H9 (cell line): Measurements from ENCODE around the gene FABP3. TPM values are rescaled to one million over a fixed set of nuclear protein-coding genes. Genes with fewer than 3 reads are reported as not detected.
A peak's percentile ranks its signal among the peaks of the same experiment; 100 is the strongest.

Experiments
- DNase-seq: peaks from one replicate; pipeline ENCODE4 v3.0.0-alpha.2; 2017
- H2AFZ ChIP-seq: one replicate; pipeline ENCODE4 v1.6.1; 2013; ENCODE audit warnings: mild to moderate bottlenecking, low read length, control low read depth, moderate library complexity
- H2AK5ac ChIP-seq: 2 replicates; pipeline ENCODE4 v1.6.1; 2013; ENCODE audit warnings: low read length, control low read depth, mixed read lengths; ENCODE audit not compliant: insufficient read length
- H2BK120ac ChIP-seq: one replicate; pipeline ENCODE4 v1.6.1; 2013; ENCODE audit warnings: low read depth, mild to moderate bottlenecking, low read length, control low read depth, inconsistent platforms; ENCODE audit not compliant: poor library complexity, severe bottlenecking
- H2BK12ac ChIP-seq: 2 replicates; pipeline ENCODE4 v1.6.1; 2013; ENCODE audit warnings: low read length, control low read depth, mixed read lengths, low read depth; ENCODE audit not compliant: insufficient read length
- H2BK15ac ChIP-seq: 2 replicates; pipeline ENCODE4 v1.6.1; 2013; ENCODE audit warnings: low read depth, low read length, control low read depth
- H2BK20ac ChIP-seq: one replicate; pipeline ENCODE4 v1.6.1; 2013; ENCODE audit warnings: low read depth, mild to moderate bottlenecking, low read length, control low read depth, inconsistent platforms; ENCODE audit not compliant: poor library complexity, severe bottlenecking
- H2BK5ac ChIP-seq: 2 replicates; pipeline ENCODE4 v1.6.1; 2013; ENCODE audit warnings: low read length, control low read depth, mixed read lengths; ENCODE audit not compliant: insufficient read length
- H3K14ac ChIP-seq: 2 replicates; pipeline ENCODE4 v1.6.1; 2013; ENCODE audit warnings: low read length, control low read depth; ENCODE audit not compliant: insufficient read depth
- H3K18ac ChIP-seq: 2 replicates; pipeline ENCODE4 v1.6.1; 2013; ENCODE audit warnings: low read depth, mild to moderate bottlenecking, mixed read lengths, low read length, control low read depth; ENCODE audit not compliant: insufficient read length
- H3K23ac ChIP-seq: 2 replicates; pipeline ENCODE4 v1.6.1; 2013; ENCODE audit warnings: low read length, control low read depth, mixed read lengths, low read depth; ENCODE audit not compliant: insufficient read length
- H3K23me2 ChIP-seq: 2 replicates; pipeline ENCODE4 v1.6.1; 2013; ENCODE audit warnings: low read depth, mild to moderate bottlenecking, mixed read lengths, low read length, control low read depth; ENCODE audit not compliant: insufficient read length, poor library complexity, severe bottlenecking
- H3K27ac ChIP-seq: 2 replicates; pipeline ENCODE4 v1.5.1; 2013; ENCODE audit warnings: low read length, control low read depth, mixed read lengths, low read depth; ENCODE audit not compliant: insufficient read length
- H3K27me3 ChIP-seq: 2 replicates; pipeline ENCODE4 v1.6.1; 2013; ENCODE audit warnings: low read length, control low read depth, inconsistent platforms; ENCODE audit not compliant: insufficient read depth
- H3K4ac ChIP-seq: 2 replicates; pipeline ENCODE4 v1.6.1; 2013; ENCODE audit warnings: low read depth, mild to moderate bottlenecking, control low read depth, inconsistent platforms, low read length, moderate library complexity
- H3K4me1 ChIP-seq: 2 replicates; pipeline ENCODE4 v1.6.1; 2013; ENCODE audit warnings: low read length, control low read depth, inconsistent platforms; ENCODE audit not compliant: insufficient read depth
- H3K4me2 ChIP-seq: 2 replicates; pipeline ENCODE4 v1.6.1; 2013; ENCODE audit warnings: low read length, control low read depth, mixed read lengths; ENCODE audit not compliant: insufficient read length, insufficient read depth
- H3K56ac ChIP-seq: 2 replicates; pipeline ENCODE4 v1.6.1; 2013; ENCODE audit warnings: low read depth, mild to moderate bottlenecking, mixed read lengths, low read length, control low read depth; ENCODE audit not compliant: insufficient read length
- H3K79me1 ChIP-seq: 2 replicates; pipeline ENCODE4 v1.6.1; 2013; ENCODE audit warnings: low read depth, mild to moderate bottlenecking, moderate library complexity, low read length, control low read depth, inconsistent platforms; ENCODE audit not compliant: insufficient read depth, poor library complexity, severe bottlenecking
- H3K79me2 ChIP-seq: 2 replicates; pipeline ENCODE4 v1.6.1; 2013; ENCODE audit warnings: low read length, control low read depth, inconsistent platforms; ENCODE audit not compliant: insufficient read depth
- H3K9ac ChIP-seq: 2 replicates; pipeline ENCODE4 v1.6.1; 2013; ENCODE audit warnings: low read length, control low read depth, mixed read lengths; ENCODE audit not compliant: insufficient read length; ENCODE audit errors: extremely low read depth
- H3K9me3 ChIP-seq: one replicate; pipeline ENCODE4 v1.6.1; 2013; ENCODE audit warnings: low read depth, low read length, inconsistent platforms; ENCODE audit not compliant: control insufficient read depth
- H3T11ph ChIP-seq: one replicate; pipeline ENCODE4 v1.6.1; 2013; ENCODE audit warnings: mild to moderate bottlenecking, low read length, control low read depth, inconsistent platforms
- H4K20me1 ChIP-seq: one replicate; pipeline ENCODE4 v1.6.1; 2013; ENCODE audit not compliant: control insufficient read depth, insufficient read length, insufficient read depth
- H4K5ac ChIP-seq: 2 replicates; pipeline ENCODE4 v1.6.1; 2013; ENCODE audit warnings: low read depth, mild to moderate bottlenecking, mixed read lengths, low read length, control low read depth; ENCODE audit not compliant: insufficient read length
- H4K8ac ChIP-seq: replicated peaks from 2 replicates; pipeline ENCODE4 v1.6.1; 2013; ENCODE audit warnings: low read length, control low read depth, mixed read lengths, low read depth; ENCODE audit not compliant: insufficient read length
- H4K91ac ChIP-seq: 2 replicates; pipeline ENCODE4 v1.6.1; 2013; ENCODE audit warnings: low read depth, mild to moderate bottlenecking, moderate library complexity, mixed read lengths, low read length, control low read depth; ENCODE audit not compliant: insufficient read length
- H3K27ac Mint-ChIP-seq, 3 experiments: 2 replicates in 2 of 3; 3 replicates in 1 of 3; pipeline ENCODE4 v1.8.0; 2020 to 2021; ENCODE audit warnings: mixed read lengths in 3 of 3, mild to moderate bottlenecking in 1 of 3, moderate library complexity in 1 of 3
- H3K27me3 Mint-ChIP-seq: 2 replicates; pipeline ENCODE4 v1.8.0; 2021; ENCODE audit warnings: low read depth, mild to moderate bottlenecking, moderate library complexity, mixed read lengths
- H3K36me3 Mint-ChIP-seq, 3 experiments: 2 replicates in 2 of 3; 3 replicates in 1 of 3; pipeline ENCODE4 v1.8.0; 2020 to 2021; ENCODE audit warnings: low read depth in 3 of 3, mixed read lengths in 3 of 3; ENCODE audit not compliant: insufficient read depth in 1 of 3
- H3K4me1 Mint-ChIP-seq, 2 experiments: 2 replicates each; pipeline ENCODE4 v1.8.0; 2020; ENCODE audit warnings: mixed read lengths in 2 of 2
- H3K4me3 Mint-ChIP-seq, 2 experiments: 2 replicates in 1 of 2; 3 replicates in 1 of 2; pipeline ENCODE4 v1.8.0; 2020 to 2021; ENCODE audit warnings: mild to moderate bottlenecking in 2 of 2, mixed read lengths in 2 of 2, moderate library complexity in 1 of 2
- H3K9me3 Mint-ChIP-seq, 2 experiments: 2 replicates in 1 of 2; 3 replicates in 1 of 2; pipeline ENCODE4 v1.8.0; 2020; ENCODE audit warnings: mild to moderate bottlenecking in 2 of 2, mixed read lengths in 2 of 2, moderate library complexity in 1 of 2
- WGBS: extraction: QIAGEN DNeasy Blood & Tissue Kit; methylation state at CpG from one replicate; pipeline ENCODE4 v1.1.7; 2013; ENCODE audit warnings: missing lambda C conversion rate, low lambda C conversion rate, mixed read lengths; ENCODE audit not compliant: insufficient read length; ENCODE audit errors: extremely low coverage; 5-methylcytosine and 5-hydroxymethylcytosine counted together
- total RNA-seq: library from RNA; stranded (reverse); gene quantifications from 2 replicates; pipeline ENCODE4 v1.2.1, GENCODE V29; 2021
- TF ChIP-seq, protein P1 (sequence below): fragments of 200-600 bp; sonication (generic); conservative IDR thresholded peaks from 3 replicates; pipeline ENCODE4 v1.8.0; 2021; ENCODE audit warnings: antibody characterized with exemption, mild to moderate bottlenecking

Gene FABP3
- total RNA-seq, 1 experiment from 2014 or later: 9.0 TPM

- Histone ChIP-seq H3K79me2 (no peaks in the 10 kb centered on the region), H4K5ac (no peak overlapping the region), H3K14ac (no peak overlapping the region), H3K27me3 (no peaks in the 10 kb centered on the region), H4K20me1 (no peaks in the 10 kb centered on the region), H2AK5ac (no peak overlapping the region), H4K8ac (no peak overlapping the region), H3K23ac (no peak overlapping the region), H2BK20ac (no peak overlapping the region), H2BK15ac (no peak overlapping the region), H3K4me2 (no peak overlapping the region), H2BK5ac (no peak overlapping the region), H3K9ac (no peak overlapping the region), H3K18ac (no peak overlapping the region), H2BK12ac (no peak overlapping the region), H3T11ph (no peak overlapping the region), H4K91ac (no peak overlapping the region), H2BK120ac (no peak overlapping the region), H3K79me1 (no peaks in the 10 kb centered on the region), H3K4me1 (peaks cover 16% of the 10 kb centered on the region), H3K23me2 (peaks cover 10% of the 10 kb centered on the region), H3K56ac (no peak overlapping the region), H3K9me3 (no peaks in the 10 kb centered on the region), H3K4ac (no peak overlapping the region), H3K27ac (no peak overlapping the region), H2AFZ (no peak overlapping the region)
- TF ChIP-seq, protein P1, sequence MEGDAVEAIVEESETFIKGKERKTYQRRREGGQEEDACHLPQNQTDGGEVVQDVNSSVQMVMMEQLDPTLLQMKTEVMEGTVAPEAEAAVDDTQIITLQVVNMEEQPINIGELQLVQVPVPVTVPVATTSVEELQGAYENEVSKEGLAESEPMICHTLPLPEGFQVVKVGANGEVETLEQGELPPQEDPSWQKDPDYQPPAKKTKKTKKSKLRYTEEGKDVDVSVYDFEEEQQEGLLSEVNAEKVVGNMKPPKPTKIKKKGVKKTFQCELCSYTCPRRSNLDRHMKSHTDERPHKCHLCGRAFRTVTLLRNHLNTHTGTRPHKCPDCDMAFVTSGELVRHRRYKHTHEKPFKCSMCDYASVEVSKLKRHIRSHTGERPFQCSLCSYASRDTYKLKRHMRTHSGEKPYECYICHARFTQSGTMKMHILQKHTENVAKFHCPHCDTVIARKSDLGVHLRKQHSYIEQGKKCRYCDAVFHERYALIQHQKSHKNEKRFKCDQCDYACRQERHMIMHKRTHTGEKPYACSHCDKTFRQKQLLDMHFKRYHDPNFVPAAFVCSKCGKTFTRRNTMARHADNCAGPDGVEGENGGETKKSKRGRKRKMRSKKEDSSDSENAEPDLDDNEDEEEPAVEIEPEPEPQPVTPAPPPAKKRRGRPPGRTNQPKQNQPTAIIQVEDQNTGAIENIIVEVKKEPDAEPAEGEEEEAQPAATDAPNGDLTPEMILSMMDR: no peak
- peaks cover 48 to 56% of the 10 kb centered on the region in 2 experiments for H3K4me1 Mint-ChIP-seq
- WGBS: no CpG with 5 or more reads among the region's 2 CpGs
- no peak for DNase-seq
- no peak overlapping the region for H3K4me3 Mint-ChIP-seq
- H3K36me3 Mint-ChIP-seq: peaks cover 10 to 23% (median 12%) of the 10 kb centered on the region in 3 experiments; a peak in 6 of 7 replicates
- no peaks in the 10 kb centered on the region; a peak in 1 of 5 replicates for H3K9me3 Mint-ChIP-seq
- H3K27ac Mint-ChIP-seq: peak overlapping the region in 1 of 3 experiments; percentile 55; a peak in 1 of 7 replicates
- peaks cover 7% of the 10 kb centered on the region for H3K27me3 Mint-ChIP-seq
Observed at GRCh38 chr1:31370021-31370420, 2.9 kb downstream of the FABP3 start.
